Keratinocyte (primary cell): ENCODE results near the gene HNRNPA1L2. TPM values are rescaled to one million over a fixed set of nuclear protein-coding genes. Genes with fewer than 3 reads are reported as not detected.

ENCODE experiments used
- DNase-seq: peaks from one replicate; pipeline ENCODE4 v3.0.0-alpha.2; 2011; ENCODE audit warnings: low read depth, missing footprints, low spot score
- FAIRE-seq: peaks from 2 replicates; lab custom pipeline; 2011; peaks lifted over from hg19 to GRCh38; lab: Jason Lieb, UNC
- H2AFZ ChIP-seq: 2 replicates; pipeline ENCODE4 v1.6.0; 2012; ENCODE audit warnings: low read length, control low read depth, inconsistent platforms; ENCODE audit not compliant: control insufficient read depth
- H3K27ac ChIP-seq: 2 replicates; pipeline ENCODE4 v1.5.1; 2011; ENCODE audit warnings: low read length; ENCODE audit not compliant: control insufficient read depth, insufficient read depth
- H3K27me3 ChIP-seq: 3 replicates; pipeline ENCODE4 v1.6.0; 2011; ENCODE audit warnings: low read length; ENCODE audit not compliant: control insufficient read depth, insufficient read depth; ENCODE audit errors: extremely low read depth
- H3K36me3 ChIP-seq, 2 experiments: 2 replicates in 1 of 2; 3 replicates in 1 of 2; pipeline ENCODE4 v1.5.1; 2011; ENCODE audit warnings: low read length in 2 of 2, mild to moderate bottlenecking in 1 of 2; ENCODE audit not compliant: control insufficient read depth in 2 of 2, insufficient read depth in 2 of 2; ENCODE audit errors: extremely low read depth in 1 of 2
- H3K4me1 ChIP-seq: 3 replicates; pipeline ENCODE4 v1.5.1; 2011; ENCODE audit warnings: low read length; ENCODE audit not compliant: control insufficient read depth, insufficient read depth; ENCODE audit errors: extremely low read depth
- H3K4me2 ChIP-seq: 3 replicates; pipeline ENCODE4 v1.6.0; 2011; ENCODE audit warnings: low read depth, low read length; ENCODE audit not compliant: control insufficient read depth, insufficient read depth; ENCODE audit errors: extremely low read depth
- H3K4me3 ChIP-seq, 3 experiments: fragments of 200-600 bp in 1 of 3; sonication (generic) in 1 of 3; 2 replicates in 2 of 3; 3 replicates in 1 of 3; pipeline ENCODE4 v1.5.1; 2011 to 2016; ENCODE audit warnings: low read length in 3 of 3, mild to moderate bottlenecking in 3 of 3, control low read depth in 2 of 3, inconsistent platforms in 1 of 3, low read depth in 1 of 3, mixed read lengths in 1 of 3, mixed run types in 1 of 3, moderate library complexity in 1 of 3; ENCODE audit not compliant: control insufficient read depth in 2 of 3, insufficient read depth in 2 of 3; ENCODE audit errors: extremely low read depth in 1 of 3
- H3K79me2 ChIP-seq: 2 replicates; pipeline ENCODE4 v1.6.0; 2012; ENCODE audit warnings: low read length; ENCODE audit not compliant: control insufficient read depth, insufficient read depth
- H3K9ac ChIP-seq: 3 replicates; pipeline ENCODE4 v1.6.0; 2011; ENCODE audit warnings: low read length; ENCODE audit not compliant: control insufficient read depth, insufficient read depth; ENCODE audit errors: extremely low read depth
- H3K9me1 ChIP-seq: 3 replicates; pipeline ENCODE4 v1.6.0; 2011; ENCODE audit warnings: low read length; ENCODE audit not compliant: control insufficient read depth, insufficient read depth; ENCODE audit errors: extremely low read depth
- H3K9me3 ChIP-seq: 2 replicates; pipeline ENCODE4 v1.5.1; 2012; ENCODE audit warnings: low read depth, low read length; ENCODE audit not compliant: control insufficient read depth
- H4K20me1 ChIP-seq: 3 replicates; pipeline ENCODE4 v1.6.0; 2011; ENCODE audit warnings: low read length; ENCODE audit not compliant: control insufficient read depth, insufficient read depth; ENCODE audit errors: extremely low read depth
- EZH2 ChIP-seq: IDR thresholded peaks from one replicate; pipeline ENCODE4 v1.6.1; 2012; ENCODE audit warnings: inconsistent platforms, mild to moderate bottlenecking, low read length, moderate library complexity
- dilution Hi-C: fragments of 300-500 bp; cut with MboI; formaldehyde crosslinking; loops from one replicate; pipeline ENCODE4 v1.7.0; 2020; ENCODE audit warnings: low sequenced_read_pairs; ENCODE audit not compliant: extremely low pct_ligation_motif_present
- polyA plus RNA-seq, 5 experiments: library from polyadenylated mRNA; depleted of rRNA in 3 of 5; stranded (reverse) in 3 of 5; stranded (forward) in 1 of 5; unstranded in 1 of 5; fragments of >200 nt; gene quantifications; 1 replicate in 1 of 5; 2 replicates in 3 of 5; 3 replicates in 1 of 5; pipeline versions ENCODE4 v1.2.1 to v1.2.3, GENCODE V29; 2011 to 2012; ENCODE audit warnings: missing spikeins in 2 of 5, low read depth in 1 of 5, low replicate concordance in 1 of 5
- TF ChIP-seq, protein P1 (sequence below), 3 experiments: IDR thresholded peaks in 1 of 3; conservative IDR thresholded peaks in 1 of 3; optimal IDR thresholded peaks in 1 of 3; 2 replicates in 2 of 3; 3 replicates in 1 of 3; pipeline versions ENCODE3 to v1.5.1; 2011; ENCODE audit warnings: low read length in 3 of 3, mild to moderate bottlenecking in 3 of 3, moderate library complexity in 2 of 3, control low read depth in 1 of 3, inconsistent platforms in 1 of 3; ENCODE audit not compliant: insufficient read depth in 2 of 3; ENCODE audit errors: extremely low read depth in 1 of 3

Gene HNRNPA1L2
- polyA plus RNA-seq, 1 donor (not counting 4 experiments of a cell fraction or from before 2014, with no cell fraction given): 7.2 TPM

GRCh38 chr13:52652980-52653303, 10.7 kb downstream of the HNRNPA1L2 start:
- FAIRE-seq (no peak), DNase-seq (no peak)
- no peaks in the 10 kb centered on the region for H3K9me1 ChIP-seq
- peak overlapping the region; percentile 98 for H3K9ac ChIP-seq
- H3K4me1 ChIP-seq: peaks cover 15% of the 10 kb centered on the region
- peak overlapping the region; percentile 94 for H3K4me2 ChIP-seq
- H3K79me2 ChIP-seq: peaks cover 65% of the 10 kb centered on the region
- H3K4me3 ChIP-seq: peak overlapping the region; percentile 91 to 95 (median 92)
- TF ChIP-seq EZH2: no peak
- TF ChIP-seq, protein P1, sequence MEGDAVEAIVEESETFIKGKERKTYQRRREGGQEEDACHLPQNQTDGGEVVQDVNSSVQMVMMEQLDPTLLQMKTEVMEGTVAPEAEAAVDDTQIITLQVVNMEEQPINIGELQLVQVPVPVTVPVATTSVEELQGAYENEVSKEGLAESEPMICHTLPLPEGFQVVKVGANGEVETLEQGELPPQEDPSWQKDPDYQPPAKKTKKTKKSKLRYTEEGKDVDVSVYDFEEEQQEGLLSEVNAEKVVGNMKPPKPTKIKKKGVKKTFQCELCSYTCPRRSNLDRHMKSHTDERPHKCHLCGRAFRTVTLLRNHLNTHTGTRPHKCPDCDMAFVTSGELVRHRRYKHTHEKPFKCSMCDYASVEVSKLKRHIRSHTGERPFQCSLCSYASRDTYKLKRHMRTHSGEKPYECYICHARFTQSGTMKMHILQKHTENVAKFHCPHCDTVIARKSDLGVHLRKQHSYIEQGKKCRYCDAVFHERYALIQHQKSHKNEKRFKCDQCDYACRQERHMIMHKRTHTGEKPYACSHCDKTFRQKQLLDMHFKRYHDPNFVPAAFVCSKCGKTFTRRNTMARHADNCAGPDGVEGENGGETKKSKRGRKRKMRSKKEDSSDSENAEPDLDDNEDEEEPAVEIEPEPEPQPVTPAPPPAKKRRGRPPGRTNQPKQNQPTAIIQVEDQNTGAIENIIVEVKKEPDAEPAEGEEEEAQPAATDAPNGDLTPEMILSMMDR (optimal IDR thresholded peaks at IDR 0.05 in 1 of 3, IDR thresholded peaks at IDR 0.05 in 1 of 3, conservative IDR thresholded peaks at IDR 0.05 in 1 of 3; ENCODE audit: extremely low read depth in 1 of 3, insufficient read depth in 2 of 3, low read length in 3 of 3): no peak
- H3K36me3 ChIP-seq: peaks cover 2 to 7% of the 10 kb centered on the region in 2 experiments
- H4K20me1 ChIP-seq: no peaks in the 10 kb centered on the region
- dilution Hi-C loops: no loop called here
- peak overlapping the region; percentile 87 for H2AFZ ChIP-seq
- peak overlapping the region; percentile 98 for H3K27ac ChIP-seq
- no peaks in the 10 kb centered on the region for H3K27me3 ChIP-seq
- H3K9me3 ChIP-seq: no peaks in the 10 kb centered on the region

DNA sequence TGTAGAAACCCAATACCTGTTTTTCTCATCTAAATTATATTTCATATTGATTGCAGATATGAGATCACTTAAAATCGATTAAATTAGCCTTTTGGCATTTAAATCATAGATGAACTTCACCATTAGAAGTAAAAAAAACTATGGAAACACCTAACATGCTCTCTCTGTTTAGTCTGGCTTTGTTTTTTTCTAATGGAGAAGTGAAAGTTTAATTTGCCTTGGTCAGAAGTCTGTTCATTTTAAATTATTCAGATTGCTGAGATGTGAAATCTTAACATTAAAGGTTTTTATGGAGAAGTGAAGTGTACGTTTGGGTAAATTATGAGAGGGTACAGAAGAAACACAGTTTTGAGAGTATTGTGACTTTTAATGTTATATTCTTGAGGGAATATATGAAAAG, 17.1 kb downstream of the HNRNPA1L2 start:
- peaks cover 4 to 7% of the 10 kb centered on the region in 2 experiments for H3K36me3 ChIP-seq
- H3K9me3 ChIP-seq: no peaks in the 10 kb centered on the region
- FAIRE-seq (no peak), DNase-seq (no peak)
- no peak overlapping the region for H3K4me3 ChIP-seq
- peaks cover 7% of the 10 kb centered on the region for H3K4me1 ChIP-seq
- H3K9me1 ChIP-seq: no peaks in the 10 kb centered on the region
- dilution Hi-C loops: no loop called here
- H3K27ac ChIP-seq: no peak overlapping the region
- H3K9ac ChIP-seq: no peak overlapping the region
- no peak overlapping the region for H2AFZ ChIP-seq
- H4K20me1 ChIP-seq: no peaks in the 10 kb centered on the region
- no peaks in the 10 kb centered on the region for H3K27me3 ChIP-seq
- H3K4me2 ChIP-seq: no peak overlapping the region
- peaks cover 29% of the 10 kb centered on the region for H3K79me2 ChIP-seq
- no peak for TF ChIP-seq EZH2
- TF ChIP-seq, protein P1 (optimal IDR thresholded peaks at IDR 0.05 in 1 of 3, IDR thresholded peaks at IDR 0.05 in 1 of 3, conservative IDR thresholded peaks at IDR 0.05 in 1 of 3; ENCODE audit: extremely low read depth in 1 of 3, insufficient read depth in 2 of 3, low read length in 3 of 3): no peak
